Measurements from ENCODE around the gene AEBP1. TPM values are rescaled to one million over a fixed set of nuclear protein-coding genes. Genes with fewer than 3 reads are reported as not detected.
A peak's percentile ranks its signal among the peaks of the same experiment; 100 is the strongest.

Gene AEBP1
- total and polyA plus RNA-seq, 9 of the 15 experiments (the other 6 are each of a cell fraction or from before 2014, with no cell fraction given): 0.03 to 0.78 (median 0.30) TPM; not detected in 2

DNA sequence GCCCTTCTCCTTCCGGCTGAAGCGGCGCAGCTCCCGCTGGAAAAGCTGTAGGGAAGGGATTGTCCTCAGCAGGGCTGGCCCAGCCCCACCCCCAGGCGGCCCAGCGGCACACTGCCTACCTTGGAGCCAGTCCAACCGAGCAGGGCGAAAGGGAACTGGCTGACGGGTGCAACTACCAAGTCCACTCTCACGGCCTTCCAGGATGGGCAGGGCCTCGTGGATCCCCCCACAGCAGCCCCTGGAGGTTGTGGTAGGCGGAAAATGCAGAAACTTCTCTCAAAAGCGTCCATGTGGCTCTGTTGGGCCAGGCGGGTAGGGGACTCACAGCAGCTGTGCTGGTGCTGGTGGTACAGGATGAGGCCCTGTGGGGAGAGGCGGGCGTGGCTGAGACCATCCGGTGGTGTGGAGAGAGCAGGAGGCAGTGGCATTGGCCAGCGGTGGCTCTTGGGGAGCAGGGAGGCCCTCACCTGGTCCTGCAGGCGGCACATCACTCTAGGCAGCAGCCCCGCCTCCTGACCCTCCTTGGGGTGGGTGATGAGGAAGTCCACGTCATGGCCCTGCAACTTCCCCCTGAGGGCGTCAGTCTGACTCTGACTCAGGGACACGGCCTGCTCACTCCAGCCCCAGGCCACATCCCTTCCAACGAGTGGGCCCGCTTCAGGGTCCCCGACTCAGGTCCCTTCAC is 30.3 kb upstream of the AEBP1 start:
- ChIA-PET POLR2A (interaction anchor here (1.3 kb wide), 1 partner anchor 9 kb away, joined by 4 read pairs; no protein-coding TSS in a partner anchor), CTCF (ENCODE audit: low intra/inter-chr PET ratio) (no interaction called here)
- 72% methylated on average over 26 of the region's 26 CpGs for WGBS (ENCODE audit: insufficient coverage, low coverage, missing lambda C conversion rate)
- no peak overlapping the region for H3K4me3 ChIP-seq
- no peak overlapping the region for H3K4me2 ChIP-seq (ENCODE audit: insufficient read depth, low read length)
- in situ Hi-C loops (cut with MboI) (no loop called here), intact Hi-C loops (cut with micrococcal nuclease) (loop anchor here (2.0 kb wide), 1 partner anchor 123 kb away; no protein-coding TSS in a partner anchor)
- H3K27me3 ChIP-seq (ENCODE audit: control insufficient read depth in 2 of 2, insufficient read depth in 2 of 2, low read length in 2 of 2): no peaks in the 10 kb centered on the region
- TF ChIP-seq, protein P1, sequence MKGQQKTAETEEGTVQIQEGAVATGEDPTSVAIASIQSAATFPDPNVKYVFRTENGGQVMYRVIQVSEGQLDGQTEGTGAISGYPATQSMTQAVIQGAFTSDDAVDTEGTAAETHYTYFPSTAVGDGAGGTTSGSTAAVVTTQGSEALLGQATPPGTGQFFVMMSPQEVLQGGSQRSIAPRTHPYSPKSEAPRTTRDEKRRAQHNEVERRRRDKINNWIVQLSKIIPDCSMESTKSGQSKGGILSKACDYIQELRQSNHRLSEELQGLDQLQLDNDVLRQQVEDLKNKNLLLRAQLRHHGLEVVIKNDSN (CRISPR knock-in tag; IDR thresholded peaks at IDR 0.05): 0 out of 2 replicates have a peak, but pooled peaks have one; percentile 15
- peak; percentile 57; the same call in 1 of the 2 replicates for TF ChIP-seq SPI1 (IDR thresholded peaks at IDR 0.05; ENCODE audit: borderline replicate concordance, low read depth, low read length)
- peak; percentile 64 for TF ChIP-seq CREM (IDR thresholded peaks at IDR 0.05; ENCODE audit: low read depth)
- TF ChIP-seq, protein P2, sequence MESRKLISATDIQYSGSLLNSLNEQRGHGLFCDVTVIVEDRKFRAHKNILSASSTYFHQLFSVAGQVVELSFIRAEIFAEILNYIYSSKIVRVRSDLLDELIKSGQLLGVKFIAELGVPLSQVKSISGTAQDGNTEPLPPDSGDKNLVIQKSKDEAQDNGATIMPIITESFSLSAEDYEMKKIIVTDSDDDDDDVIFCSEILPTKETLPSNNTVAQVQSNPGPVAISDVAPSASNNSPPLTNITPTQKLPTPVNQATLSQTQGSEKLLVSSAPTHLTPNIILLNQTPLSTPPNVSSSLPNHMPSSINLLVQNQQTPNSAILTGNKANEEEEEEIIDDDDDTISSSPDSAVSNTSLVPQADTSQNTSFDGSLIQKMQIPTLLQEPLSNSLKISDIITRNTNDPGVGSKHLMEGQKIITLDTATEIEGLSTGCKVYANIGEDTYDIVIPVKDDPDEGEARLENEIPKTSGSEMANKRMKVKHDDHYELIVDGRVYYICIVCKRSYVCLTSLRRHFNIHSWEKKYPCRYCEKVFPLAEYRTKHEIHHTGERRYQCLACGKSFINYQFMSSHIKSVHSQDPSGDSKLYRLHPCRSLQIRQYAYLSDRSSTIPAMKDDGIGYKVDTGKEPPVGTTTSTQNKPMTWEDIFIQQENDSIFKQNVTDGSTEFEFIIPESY (CRISPR knock-in tag; IDR thresholded peaks at IDR 0.05): 0 out of 2 replicates have a peak, but pooled peaks have one; percentile 14
- peak; percentile 21; the same call in 1 of the 2 replicates for TF ChIP-seq ZFX (CRISPR knock-in tag; IDR thresholded peaks at IDR 0.05)
- TF ChIP-seq KDM4B (IDR thresholded peaks at IDR 0.05; ENCODE audit: borderline replicate concordance in 2 of 2, low read depth in 1 of 2): no peak
- TF ChIP-seq, protein P3, sequence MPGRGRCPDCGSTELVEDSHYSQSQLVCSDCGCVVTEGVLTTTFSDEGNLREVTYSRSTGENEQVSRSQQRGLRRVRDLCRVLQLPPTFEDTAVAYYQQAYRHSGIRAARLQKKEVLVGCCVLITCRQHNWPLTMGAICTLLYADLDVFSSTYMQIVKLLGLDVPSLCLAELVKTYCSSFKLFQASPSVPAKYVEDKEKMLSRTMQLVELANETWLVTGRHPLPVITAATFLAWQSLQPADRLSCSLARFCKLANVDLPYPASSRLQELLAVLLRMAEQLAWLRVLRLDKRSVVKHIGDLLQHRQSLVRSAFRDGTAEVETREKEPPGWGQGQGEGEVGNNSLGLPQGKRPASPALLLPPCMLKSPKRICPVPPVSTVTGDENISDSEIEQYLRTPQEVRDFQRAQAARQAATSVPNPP (IDR thresholded peaks at IDR 0.05; ENCODE audit: borderline replicate concordance, insufficient read depth, insufficient read length): no peak
- TF ChIP-seq CREBBP (IDR thresholded peaks at IDR 0.05; ENCODE audit: low read depth, low read length): no peak
- peak; percentile 45 for TF ChIP-seq RBFOX2 (IDR thresholded peaks at IDR 0.05; ENCODE audit: low read depth, low read length)
- H3K4me1 ChIP-seq (replicated peaks in 1 of 2; ENCODE audit: control insufficient read depth in 2 of 2, insufficient read depth in 2 of 2, low read length in 2 of 2): peaks cover 0 to 11% of the 10 kb centered on the region in 2 experiments; a peak in 2 of 5 replicates
- H4K20me1 ChIP-seq (replicated peaks; ENCODE audit: control insufficient read depth, insufficient read depth, low read length): peaks cover 13% of the 10 kb centered on the region; the same call in 1 of the 2 replicates
- H3K79me2 ChIP-seq (ENCODE audit: control insufficient read depth, insufficient read depth, low read length): no peaks in the 10 kb centered on the region
- H3K9me1 ChIP-seq (ENCODE audit: control insufficient read depth, insufficient read depth, low read length): peaks cover 4% of the 10 kb centered on the region
- no peaks in the 10 kb centered on the region for H3K9me3 ChIP-seq (replicated peaks; ENCODE audit: control insufficient read depth, insufficient read depth, low read depth, low read length)
- DNase-seq (ENCODE audit: extremely low read depth in 1 of 4, low spot score in 3 of 4) (no peak), FAIRE-seq (no peak), ATAC-seq (peak; percentile 57)
- no peak overlapping the region for H2AFZ ChIP-seq (ENCODE audit: low read depth, low read length)
- peaks cover 24% of the 10 kb centered on the region; the same call in 2 of the 3 replicates for H3K36me3 ChIP-seq (ENCODE audit: control insufficient read depth, insufficient read depth, low read length)
- H3K9ac ChIP-seq (ENCODE audit: insufficient read depth in 1 of 2, low read depth in 2 of 2, low read length in 2 of 2): peak overlapping the region in 1 of 2 experiments; percentile 40; a peak in 1 of 4 replicates
- BruUV-seq (replicated peaks): no TSS peak
- H3K27ac ChIP-seq (ENCODE audit: extremely low read depth, low read depth, low read length): no peak overlapping the region
